NCI-H69 (cell line): ENCODE data around the gene STXBP2.
A peak's percentile ranks its signal among the peaks of the same experiment; 100 is the strongest.

Source experiments
- DNase-seq: peaks from one replicate; lab custom pipeline; 2025; lab: John Stamatoyannopoulos, UW

The STXBP2 gene

DNA sequence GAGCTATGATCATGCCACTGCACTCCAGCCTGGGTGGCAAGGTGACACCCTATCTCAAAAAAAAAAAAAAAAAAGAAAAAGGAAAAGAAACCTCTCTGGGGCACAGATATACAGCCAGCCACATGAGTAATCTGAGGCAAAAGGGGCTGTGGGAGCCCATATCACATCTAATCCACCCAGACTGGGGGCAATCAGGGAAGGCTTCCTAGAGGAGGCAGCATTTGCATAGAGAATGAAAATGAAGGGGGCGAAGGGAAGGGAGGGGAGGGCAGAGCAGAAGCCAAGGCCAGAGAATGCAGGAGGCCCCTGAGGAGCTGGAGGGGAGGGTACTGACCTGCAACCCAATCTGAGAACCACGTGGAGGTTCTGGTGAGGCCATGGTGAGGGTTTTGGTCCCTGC, 13.2 kb downstream of the STXBP2 start:
- no peak for DNase-seq

DNA sequence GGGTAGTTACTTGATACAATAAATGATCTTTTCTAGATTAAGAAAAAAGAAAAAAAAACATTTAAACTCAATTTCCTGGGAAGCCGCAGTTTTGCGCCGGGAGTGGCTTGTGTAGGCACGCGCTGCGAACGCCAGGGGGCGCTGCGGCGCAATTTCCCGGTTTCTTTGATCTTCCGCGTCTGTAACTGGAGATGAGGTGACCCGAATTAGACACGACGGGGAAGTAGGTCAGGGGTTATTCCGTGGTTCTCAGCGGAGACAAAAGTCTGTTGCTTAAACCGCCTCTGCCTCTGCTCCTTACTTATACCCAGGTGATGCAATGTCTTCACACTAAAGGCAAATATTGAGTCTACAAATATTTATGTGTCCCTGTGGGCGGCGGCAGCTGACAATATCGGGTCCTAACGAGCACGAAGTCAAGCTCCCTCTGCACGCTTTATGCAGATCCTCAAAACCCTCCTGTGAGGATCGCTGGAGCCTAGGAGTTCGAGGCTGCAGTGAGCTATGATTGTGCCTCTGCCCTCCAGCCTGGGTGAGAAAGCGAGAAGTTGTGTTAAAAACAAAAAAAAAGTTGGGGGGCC, 15.2 kb downstream of the STXBP2 start:
- DNase-seq = peak; percentile 89

DNA sequence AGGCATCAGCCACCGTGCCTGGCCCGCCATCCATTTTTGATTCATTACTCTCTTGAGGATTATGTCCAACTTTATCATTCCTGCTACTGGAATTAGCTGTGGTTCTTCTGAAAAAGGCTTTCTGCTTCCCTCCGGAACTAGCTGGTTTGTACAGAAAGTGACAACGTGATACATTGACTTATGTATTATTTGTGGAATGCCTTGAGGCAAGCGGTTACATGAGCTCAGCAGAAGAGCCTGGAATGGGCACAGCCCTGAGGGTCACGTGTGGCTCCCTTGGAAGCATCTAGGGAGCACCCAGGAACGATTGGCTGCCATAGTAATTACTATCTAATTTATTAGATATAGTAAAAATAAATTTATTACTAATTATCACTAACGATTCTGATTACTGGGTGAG, 17.5 kb downstream of the STXBP2 start:
- DNase-seq = no peak

DNA sequence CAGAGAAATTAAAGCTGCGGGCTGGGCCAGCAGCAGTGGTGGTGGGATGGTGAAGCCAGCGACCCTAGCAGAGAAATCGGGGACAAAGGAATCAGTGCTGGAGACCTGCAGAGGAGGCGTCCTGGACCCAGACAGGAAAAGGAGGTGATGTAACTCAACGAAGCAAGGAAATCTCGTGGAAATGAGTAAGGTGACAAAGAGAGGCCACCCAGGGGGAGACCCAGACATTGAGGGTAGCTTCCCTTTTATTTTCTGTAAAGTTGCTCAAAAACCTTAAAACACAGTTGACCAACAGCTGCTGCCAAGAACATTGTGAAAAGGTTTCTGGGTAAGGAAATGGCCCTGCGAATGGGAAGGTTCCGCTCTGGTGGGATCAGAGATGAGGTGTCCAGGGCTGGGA, 18.7 kb downstream of the STXBP2 start:
- DNase-seq = no peak

DNA sequence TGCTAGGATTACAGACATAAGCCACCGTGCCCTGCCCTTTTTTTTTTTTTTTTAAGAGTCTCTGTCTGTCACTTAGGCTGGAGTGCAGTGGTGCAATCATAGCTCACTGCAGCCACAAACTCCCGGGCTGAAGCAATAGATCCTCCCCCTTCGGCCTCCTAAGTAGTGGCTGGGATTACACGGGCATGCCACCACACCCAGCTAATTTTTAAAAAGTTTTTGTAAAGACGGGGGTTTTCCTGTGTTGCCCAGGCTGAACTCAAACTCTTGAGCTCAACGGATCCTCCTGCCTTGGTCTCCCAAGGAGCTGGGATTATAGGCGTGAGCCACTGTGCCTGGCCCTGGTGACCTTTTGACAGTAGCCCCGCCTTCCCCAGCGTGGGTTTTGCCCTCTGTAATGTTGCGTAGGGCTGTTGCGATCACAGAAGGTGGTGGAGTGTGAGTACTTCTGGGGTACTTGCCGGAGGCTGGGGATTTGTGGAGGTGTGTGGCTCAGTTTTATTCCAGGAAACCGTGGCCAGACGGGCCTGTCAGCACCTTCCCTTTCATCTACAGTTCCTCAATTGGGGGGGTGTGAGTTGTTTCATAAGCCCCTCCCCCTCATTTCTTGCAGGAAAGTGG, 20.3 kb downstream of the STXBP2 start:
- no peak for DNase-seq

DNA sequence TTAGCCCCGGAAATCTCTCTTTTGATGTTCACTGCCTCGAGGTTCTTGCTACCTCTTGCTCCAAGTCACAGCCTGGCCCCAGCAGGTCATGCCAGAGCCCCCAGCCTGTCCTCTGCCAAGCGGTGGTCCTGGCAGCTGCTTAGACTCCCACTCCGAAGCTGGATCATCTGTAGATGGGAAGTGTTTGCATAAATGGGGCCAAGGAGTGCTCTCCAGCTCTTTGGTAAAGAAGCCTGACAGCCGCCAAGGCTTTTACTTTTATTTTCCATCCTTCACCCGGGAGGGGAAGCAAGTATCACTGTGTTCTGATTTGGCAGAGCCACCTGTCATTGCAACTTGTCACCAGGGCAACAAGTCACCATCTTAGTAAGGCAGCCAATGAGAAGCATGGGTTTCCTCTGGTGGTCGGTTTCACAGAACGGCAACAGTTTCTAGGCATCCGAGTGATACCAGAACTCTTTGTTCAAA, 21.3 kb downstream of the STXBP2 start:
- DNase-seq = no peak

DNA sequence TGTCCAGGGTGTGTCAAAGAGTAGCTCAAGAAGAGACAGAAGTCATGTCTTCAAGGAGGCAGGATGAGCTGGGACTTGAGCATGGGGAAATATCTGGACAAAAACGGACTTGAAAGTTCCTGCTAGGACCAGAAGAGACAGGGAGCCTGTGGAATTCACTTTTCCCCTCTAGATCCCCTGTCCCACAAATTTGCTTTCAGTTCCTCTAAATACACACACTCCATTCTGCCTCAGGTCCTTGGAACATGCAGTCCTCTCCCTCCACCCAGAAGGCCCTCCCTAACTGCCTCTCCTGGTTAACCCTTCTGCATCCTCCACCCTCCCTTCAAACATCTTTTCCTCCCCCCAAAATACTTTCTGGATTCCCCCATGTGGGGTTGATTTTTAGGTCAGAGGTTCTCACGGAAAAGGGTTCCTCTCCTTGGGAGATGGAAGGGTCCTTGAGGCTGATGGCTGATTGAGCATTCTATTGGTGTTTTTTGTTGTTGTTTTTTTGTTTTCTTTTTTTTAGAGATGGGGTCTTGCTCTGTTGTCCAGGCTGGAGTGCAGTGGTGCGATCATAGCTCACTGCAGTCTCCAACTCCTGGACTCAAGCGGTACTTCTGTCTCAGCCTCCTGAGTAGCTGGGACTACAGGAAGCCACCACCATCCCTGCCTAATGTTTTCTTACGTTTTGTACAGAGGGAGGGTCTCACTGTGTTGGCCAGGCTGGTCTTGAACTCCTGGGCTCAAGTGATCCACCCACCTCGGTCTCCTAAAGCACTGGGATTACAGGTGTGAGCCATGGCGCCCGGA, 25.0 kb downstream of the STXBP2 start:
- no peak for DNase-seq

DNA sequence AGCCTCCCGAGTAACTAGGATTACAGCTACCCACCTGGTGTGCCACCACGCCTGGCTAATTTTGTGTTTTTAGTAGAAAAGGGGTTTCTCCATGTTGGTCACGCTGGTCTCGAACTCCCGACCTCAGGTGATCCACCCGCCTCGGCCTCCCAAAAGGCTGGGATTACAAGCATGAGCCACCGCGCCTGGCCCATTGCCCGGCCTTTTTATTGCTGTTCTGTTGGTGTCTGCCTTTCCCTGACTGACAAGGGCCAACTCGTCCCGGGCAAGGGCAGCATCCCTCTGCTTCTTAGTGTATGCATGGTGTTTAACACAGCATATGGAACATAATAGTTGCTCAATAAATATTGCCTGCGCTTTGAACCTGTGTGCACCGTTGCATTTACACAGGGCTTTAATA, 25.7 kb downstream of the STXBP2 start:
- no peak for DNase-seq

DNA sequence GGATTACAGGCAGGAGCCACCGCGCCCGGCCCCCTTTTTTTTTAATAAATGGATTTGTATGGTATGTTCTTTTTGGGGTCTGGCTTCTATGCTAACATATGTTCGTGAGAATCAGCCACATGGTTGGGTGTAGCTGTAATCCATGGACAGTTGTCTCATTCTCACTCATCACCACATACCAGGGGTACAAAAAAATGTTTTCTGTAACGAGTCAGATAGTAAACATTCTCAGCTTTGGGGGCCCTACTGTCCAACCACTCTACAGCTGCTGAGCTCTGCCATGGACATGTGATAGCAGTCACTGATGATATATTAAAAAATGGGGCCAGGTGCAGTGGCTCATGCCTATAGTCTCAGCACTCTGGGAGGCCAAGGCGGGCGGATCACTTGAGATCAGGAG, 26.8 kb downstream of the STXBP2 start:
- no peak for DNase-seq

DNA sequence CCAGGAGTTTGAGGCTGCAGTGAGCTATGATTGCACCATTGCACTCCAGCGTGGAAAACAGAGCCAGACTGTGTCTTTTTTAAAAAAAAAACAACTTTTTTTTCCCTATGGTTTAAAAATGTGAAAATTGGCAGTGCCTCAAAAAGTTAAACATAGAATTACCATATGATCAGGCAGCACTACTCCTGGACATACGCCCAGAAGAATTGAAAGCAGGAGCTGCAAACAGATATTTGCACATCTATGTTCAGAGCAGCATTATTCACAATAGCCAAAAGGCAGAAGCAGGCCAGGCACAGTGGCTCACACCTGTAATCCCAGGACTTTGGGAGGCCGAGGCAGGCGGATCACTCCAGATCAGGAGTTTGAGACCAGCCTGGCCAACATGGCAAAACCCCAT, 28.2 kb downstream of the STXBP2 start:
- no peak for DNase-seq

DNA sequence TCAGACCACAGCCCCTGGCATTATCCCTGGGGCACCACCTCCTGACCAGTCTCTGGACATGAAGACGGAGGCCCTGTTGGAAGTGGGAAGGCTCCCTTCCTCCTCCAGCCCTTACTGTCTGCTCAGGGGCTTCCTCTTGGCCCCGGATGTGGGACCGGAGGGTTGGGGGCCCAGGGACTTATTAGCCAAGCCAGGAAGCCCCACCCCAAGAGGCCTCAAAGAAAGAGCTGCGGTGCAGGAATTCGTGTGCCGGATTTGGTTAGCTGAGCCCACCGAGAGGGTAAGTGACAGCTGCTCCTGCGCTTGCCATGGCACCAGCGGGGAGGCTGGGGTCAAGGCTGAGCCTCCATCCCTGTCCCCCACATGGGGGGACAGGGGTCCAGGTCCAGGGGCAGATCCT, 31.9 kb downstream of the STXBP2 start, which contains the start of gene RETN:
Gene RETN, plus strand, starts transcription at position 208 of the 400 bp plus-strand sequence. CDS start 278 bp downstream, outside the sequence.
- DNase-seq = no peak

DNA sequence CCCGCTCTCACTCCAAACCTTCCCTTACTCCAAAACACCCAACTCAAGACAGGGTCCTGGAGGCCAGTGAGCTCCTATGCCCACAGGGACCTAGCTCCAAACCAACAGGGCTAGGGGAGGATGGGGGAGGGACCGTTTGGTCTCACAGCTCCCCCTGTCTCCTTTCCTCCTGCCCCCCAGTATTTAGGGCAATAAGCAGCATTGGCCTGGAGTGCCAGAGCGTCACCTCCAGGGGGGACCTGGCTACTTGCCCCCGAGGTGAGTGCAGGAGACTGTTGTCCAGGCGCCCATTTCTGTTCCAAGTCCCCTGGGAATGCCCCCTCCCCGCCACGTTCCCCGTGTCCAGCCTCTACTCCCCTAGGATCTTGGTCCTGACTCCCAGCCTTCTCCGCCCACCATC, 32.7 kb downstream of the STXBP2 start:
- DNase-seq = no peak

DNA sequence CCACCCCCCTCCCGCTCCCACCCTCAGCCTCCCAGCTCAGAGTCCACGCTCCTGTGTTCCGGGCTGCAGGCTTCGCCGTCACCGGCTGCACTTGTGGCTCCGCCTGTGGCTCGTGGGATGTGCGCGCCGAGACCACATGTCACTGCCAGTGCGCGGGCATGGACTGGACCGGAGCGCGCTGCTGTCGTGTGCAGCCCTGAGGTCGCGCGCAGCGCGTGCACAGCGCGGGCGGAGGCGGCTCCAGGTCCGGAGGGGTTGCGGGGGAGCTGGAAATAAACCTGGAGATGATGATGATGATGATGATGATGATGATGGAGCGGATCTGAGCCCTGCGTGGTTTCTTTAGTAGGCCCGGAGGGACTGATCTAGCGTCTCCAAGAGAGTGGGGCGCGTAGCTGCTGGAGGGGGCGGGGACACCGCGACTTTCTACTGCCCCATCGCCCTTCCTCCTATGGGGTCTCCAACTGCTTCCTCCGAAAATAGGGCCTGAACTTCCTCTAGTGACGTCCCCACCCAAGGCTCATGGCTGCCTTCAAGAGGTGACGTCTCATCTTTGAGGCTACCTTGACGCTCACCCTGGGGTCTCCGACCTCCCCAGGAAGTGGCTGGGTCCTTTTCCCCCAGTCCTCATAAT, 33.4 kb downstream of the STXBP2 start:
- DNase-seq = peak; percentile 29

DNA sequence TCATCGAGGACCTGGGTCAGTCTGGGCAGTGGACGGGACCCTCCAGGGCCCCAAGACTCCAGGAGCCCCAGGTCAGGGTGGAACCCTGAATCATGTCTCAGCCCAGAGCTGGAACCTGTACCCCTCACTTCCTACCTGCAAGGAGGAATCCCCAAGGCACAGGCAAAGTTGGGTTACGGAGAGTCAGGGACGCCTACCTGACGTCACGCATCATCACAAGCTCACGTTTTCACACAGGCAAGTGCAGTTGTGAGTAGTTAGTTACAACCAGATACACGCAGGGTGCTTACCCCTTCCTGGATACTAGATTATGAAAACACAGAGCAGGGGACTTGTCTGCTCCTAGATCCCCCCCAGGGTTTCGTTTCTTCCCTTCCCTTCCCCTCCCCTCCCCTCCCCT, 33.9 kb downstream of the STXBP2 start:
- DNase-seq = no peak

DNA sequence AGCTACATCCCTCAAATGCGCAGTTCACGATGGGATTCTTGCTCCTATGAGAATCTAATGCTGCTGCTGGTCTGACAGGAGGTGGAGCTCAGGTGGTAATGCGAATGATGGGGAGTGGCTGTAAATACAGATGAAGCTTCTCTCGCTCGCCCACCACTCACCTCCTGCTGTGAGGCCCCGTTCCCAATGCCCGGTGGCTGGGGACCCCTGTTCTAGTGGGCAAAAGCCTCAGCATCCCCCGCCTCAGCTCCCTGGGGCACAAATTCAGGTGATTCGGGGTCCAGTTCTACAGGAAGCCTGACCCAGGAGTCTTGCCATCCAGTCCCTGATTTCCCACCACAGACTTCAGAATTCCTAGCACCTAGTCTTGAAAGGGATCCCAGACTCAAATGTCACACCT, 35.6 kb downstream of the STXBP2 start:
- DNase-seq = no peak

DNA sequence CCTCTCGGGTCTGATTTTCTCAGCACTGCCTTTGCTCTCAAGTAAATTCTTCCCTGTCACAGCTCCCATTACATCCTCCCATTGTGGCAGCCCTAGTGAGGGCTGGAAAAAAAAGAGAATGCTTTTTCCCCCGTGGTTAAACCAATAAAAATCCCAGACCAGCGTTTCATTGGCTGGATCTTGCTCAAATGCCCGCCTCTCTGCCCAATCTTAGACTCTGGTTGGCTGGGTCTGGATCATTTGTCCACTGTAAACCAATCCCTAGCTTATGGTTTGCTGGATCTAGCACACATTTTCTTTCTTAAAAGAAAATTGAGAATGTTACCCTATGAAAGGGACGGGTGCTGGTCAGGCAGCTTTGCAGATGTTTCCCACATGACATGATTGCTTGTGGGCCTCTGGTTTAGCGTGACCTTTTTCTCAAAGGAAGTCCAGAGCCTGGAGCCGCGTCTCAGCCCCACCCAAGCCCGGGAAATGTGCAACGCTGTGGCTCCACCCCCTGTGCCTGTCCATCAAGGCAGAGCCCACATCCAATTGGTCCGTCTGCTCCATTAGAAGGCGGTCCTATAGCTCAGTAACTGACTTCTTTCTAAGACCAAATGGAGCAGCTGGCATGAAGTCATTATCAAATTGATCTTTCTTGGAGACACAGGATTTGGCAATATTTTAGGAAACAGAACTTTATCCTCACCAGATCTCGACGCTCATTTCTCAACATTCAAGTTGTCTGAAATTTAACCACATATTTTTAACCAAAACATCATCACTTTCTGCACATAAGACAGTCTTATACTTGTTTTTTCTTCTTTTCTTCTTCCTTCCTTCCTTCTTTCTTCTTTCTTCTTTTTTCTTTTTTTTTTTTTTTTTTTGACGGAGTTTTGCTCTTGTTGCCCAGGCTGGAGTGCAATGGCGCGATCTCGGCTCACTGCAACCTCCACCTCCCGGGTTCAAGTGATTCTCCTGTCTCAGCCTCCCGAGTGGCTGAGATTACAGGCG, 37.4 kb downstream of the STXBP2 start:
- DNase-seq = peak; percentile 69

DNA sequence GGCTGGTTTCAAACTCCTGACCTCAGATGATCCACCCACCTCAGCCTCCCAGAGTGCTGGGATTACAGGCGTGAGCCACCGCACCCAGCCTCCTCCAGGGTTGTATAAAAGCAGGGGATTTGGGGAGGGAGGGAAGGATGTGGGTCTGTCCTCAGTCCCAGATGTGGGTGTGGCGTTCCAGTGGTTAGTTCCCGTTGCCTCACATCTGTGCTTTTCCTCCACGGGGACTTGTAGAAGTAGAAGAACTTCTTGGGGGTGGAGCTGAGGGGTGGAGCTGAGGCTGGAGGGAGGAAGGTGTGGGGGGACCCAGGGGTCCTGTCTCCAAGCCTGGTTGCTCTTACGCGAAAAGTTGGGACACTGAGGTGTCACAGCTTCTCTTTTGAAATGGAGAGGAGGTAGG, 39.5 kb downstream of the STXBP2 start:
- DNase-seq = no peak

DNA sequence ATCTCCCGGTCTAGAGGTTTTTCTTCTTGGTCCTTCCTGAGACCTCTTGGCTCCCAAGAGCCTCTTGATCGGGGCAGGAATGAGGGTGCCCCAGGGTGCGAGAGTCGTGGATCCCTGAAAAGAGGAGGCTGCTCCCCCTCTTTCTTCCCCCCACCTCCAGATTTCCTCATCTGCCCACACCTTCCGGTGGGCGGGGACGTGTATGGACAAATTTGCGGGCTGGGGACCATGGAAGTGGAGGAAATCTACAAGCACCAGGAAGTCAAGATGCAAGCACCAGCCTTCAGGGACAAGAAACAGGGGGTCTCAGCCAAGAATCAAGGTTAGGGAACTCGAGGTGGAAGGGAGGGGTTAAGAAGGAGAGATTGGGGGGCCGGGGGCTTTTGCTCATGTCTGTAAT, 39.9 kb downstream of the STXBP2 start, which contains the start of gene MCEMP1:
Gene MCEMP1, plus strand, starts transcription at position 237 of the 400 bp plus-strand sequence. Its CDS starts 31 bp downstream, at position 268.
- no peak for DNase-seq

DNA sequence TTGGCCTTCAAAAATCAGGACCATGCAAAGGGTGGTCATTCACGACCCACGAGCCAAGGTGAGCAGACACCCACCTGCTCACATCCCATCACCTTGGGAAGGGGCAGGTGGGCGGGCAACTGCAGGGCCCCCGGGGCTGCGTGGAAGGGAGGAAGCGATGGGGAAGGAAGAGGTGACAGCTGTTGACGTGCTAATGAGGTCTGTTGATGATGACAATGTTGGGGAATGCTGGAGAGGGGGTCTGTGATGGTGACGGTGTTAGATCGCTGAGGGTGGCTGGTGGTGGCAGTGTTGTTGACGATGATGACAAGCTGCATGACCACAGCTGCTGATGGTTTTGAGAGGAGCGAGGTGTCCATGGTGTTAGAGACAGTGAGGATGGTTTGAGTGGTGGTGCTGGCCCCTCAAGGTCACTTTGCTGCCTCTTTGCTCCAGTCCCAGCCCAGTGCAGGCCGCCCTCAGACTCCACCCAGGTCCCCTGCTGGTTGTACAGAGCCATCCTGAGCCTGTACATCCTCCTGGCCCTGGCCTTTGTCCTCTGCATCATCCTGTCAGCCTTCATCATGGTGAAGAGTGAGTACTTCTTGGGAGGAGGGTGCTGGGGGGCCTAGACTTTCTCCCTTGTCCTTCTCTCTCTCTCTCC, 40.9 kb downstream of the STXBP2 start:
- DNase-seq = no peak

DNA sequence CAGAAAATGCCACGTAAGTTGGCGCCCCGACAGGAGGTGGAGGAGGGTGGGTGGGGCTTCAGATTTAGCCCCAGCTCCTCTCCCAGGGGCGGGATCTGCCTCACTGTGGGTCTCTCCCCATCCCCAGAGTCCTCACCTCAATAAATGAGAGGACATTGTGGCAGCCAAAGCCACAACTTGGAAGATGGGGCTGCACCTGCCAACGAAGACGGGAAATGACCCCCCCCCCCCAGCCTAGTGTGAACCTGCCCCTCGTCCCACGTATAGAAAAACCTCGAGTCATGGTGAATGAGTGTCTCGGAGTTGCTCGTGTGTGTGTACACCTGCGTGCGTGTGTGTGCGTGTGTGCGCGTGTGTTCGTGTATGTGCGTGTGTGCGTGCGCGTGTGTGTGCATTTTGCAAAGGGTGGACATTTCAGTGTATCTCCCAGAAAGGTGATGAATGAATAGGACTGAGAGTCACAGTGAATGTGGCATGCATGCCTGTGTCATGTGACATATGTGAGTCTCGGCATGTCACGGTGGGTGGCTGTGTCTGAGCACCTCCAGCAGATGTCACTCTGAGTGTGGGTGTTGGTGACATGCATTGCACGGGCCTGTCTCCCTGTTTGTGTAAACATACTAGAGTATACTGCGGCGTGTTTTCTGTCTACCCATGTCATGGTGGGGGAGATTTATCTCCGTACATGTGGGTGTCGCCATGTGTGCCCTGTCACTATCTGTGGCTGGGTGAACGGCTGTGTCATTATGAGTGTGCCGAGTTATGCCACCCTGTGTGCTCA, 42.3 kb downstream of the STXBP2 start:
- peak; percentile 58 for DNase-seq
